Upper lobe of left lung (tissue), 4 donors: ENCODE results near the gene ANO10.

Source experiments
- EP300 ChIP-seq, 4 donors: sonication (generic); formaldehyde crosslinking; IDR thresholded peaks; one replicate each; pipeline ENCODE4 v1.5.1; 2017; ENCODE audit warnings: antibody characterized with exemption in 4 of 4, control low read depth in 2 of 4
- POLR2A ChIP-seq, 4 donors: fragments of 450-650 bp; IDR thresholded peaks; one replicate each; pipeline ENCODE4 v1.5.1; 2016 to 2017; ENCODE audit warnings: antibody characterized with exemption in 4 of 4, mild to moderate bottlenecking in 2 of 4
- POLR2AphosphoS5 ChIP-seq, 2 donors: sonication (generic); formaldehyde crosslinking; IDR thresholded peaks; one replicate each; pipeline ENCODE4 v1.5.1; 2017; ENCODE audit warnings: antibody characterized with exemption in 2 of 2
- TF ChIP-seq, protein P1 (sequence below), 6 experiments: fragments of 450-650 bp in 4 of 6; fragments of 200-600 bp in 2 of 6; sonication (generic) in 2 of 6; IDR thresholded peaks; one replicate each; pipeline ENCODE4 v1.5.1; 2016 to 2019; ENCODE audit warnings: antibody characterized with exemption in 6 of 6

GRCh38 chr3:43426388-43426787, 195.4 kb downstream of the ANO10 start:
- TF ChIP-seq, protein P1, sequence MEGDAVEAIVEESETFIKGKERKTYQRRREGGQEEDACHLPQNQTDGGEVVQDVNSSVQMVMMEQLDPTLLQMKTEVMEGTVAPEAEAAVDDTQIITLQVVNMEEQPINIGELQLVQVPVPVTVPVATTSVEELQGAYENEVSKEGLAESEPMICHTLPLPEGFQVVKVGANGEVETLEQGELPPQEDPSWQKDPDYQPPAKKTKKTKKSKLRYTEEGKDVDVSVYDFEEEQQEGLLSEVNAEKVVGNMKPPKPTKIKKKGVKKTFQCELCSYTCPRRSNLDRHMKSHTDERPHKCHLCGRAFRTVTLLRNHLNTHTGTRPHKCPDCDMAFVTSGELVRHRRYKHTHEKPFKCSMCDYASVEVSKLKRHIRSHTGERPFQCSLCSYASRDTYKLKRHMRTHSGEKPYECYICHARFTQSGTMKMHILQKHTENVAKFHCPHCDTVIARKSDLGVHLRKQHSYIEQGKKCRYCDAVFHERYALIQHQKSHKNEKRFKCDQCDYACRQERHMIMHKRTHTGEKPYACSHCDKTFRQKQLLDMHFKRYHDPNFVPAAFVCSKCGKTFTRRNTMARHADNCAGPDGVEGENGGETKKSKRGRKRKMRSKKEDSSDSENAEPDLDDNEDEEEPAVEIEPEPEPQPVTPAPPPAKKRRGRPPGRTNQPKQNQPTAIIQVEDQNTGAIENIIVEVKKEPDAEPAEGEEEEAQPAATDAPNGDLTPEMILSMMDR (IDR thresholded peaks at IDR 0.05), result no peak
- TF ChIP-seq POLR2A (IDR thresholded peaks at IDR 0.05) (no peak), EP300 (IDR thresholded peaks at IDR 0.05) (no peak), POLR2AphosphoS5 (IDR thresholded peaks at IDR 0.05) (no peak)
